Left lung (tissue), 10 donors: ENCODE results near the gene WNK4. TPM values are rescaled to one million over a fixed set of nuclear protein-coding genes. Genes with fewer than 3 reads are reported as not detected.

ENCODE experiments used
- ATAC-seq: fragments of 200-7000 bp; cut with Tn5 transposase; one replicate; pipeline ENCODE4 v1.9.1; 2020; ENCODE audit warnings: moderate library complexity
- DNase-seq, 4 donors: peaks; one replicate each; pipeline ENCODE4 v3.0.0-alpha.2; 2013 to 2020
- H3K27ac ChIP-seq, 2 donors: fragments of 200-600 bp; sonication (generic) in 1 of 2; one replicate each; pipeline versions ENCODE4 v1.5.0 to v1.8.0; 2020 to 2021
- H3K27me3 ChIP-seq, 2 donors: fragments of 200-600 bp; sonication (generic) in 1 of 2; one replicate each; pipeline versions ENCODE4 v1.5.0 to v1.8.0; 2020 to 2021
- H3K36me3 ChIP-seq, 2 donors: fragments of 200-600 bp; sonication (generic) in 1 of 2; one replicate each; pipeline versions ENCODE4 v1.5.0 to v1.8.0; 2020 to 2021
- H3K4me1 ChIP-seq, 2 donors: fragments of 200-600 bp; one replicate each; pipeline ENCODE4 v1.8.0; 2021
- H3K4me3 ChIP-seq, 2 donors: fragments of 200-600 bp; sonication (generic) in 1 of 2; one replicate each; pipeline versions ENCODE4 v1.5.0 to v1.8.0; 2020 to 2021; ENCODE audit warnings: mild to moderate bottlenecking in 1 of 2
- H3K9me3 ChIP-seq, 2 donors: fragments of 200-600 bp; sonication (generic) in 1 of 2; one replicate each; pipeline versions ENCODE4 v1.5.0 to v1.8.0; 2020 to 2021
- intact Hi-C, 2 donors: fragments of 100-400 bp; cut with DNase I; formaldehyde crosslinking; loops; one replicate each; pipeline versions ENCODE4 v1.11.2 to v1.14.2; 2022
- polyA plus RNA-seq, 6 donors: library from polyadenylated mRNA; unstranded; fragments of 120-200 nt; gene quantifications; one replicate each; pipeline ENCODE4 v1.2.1, GENCODE V29; 2013; ENCODE audit not compliant: insufficient read length in 6 of 6
- total RNA-seq, 2 donors: library from RNA; stranded (reverse); fragmentation: NEBNext Ultra II Directional; extraction: Animal tissue kit (Norgen Biotek cat#: 25700); gene quantifications; one replicate each; pipeline ENCODE4 v1.2.1, GENCODE V29; 2021
- TF ChIP-seq, protein P1 (sequence below), 2 donors: fragments of 200-600 bp; sonication (generic) in 1 of 2; IDR thresholded peaks; one replicate each; pipeline versions ENCODE4 v1.5.0 to v1.8.0; 2021; ENCODE audit warnings: antibody characterized with exemption in 2 of 2
- donor health status: DM: no; HTN: yes; CAD: no.
- donor health status: DM: no; HTN: no; CAD: no.

Gene WNK4
- total and polyA plus RNA-seq, 8 donors = 0.21 to 2.5 (median 1.8) TPM; not detected in 1

DNA sequence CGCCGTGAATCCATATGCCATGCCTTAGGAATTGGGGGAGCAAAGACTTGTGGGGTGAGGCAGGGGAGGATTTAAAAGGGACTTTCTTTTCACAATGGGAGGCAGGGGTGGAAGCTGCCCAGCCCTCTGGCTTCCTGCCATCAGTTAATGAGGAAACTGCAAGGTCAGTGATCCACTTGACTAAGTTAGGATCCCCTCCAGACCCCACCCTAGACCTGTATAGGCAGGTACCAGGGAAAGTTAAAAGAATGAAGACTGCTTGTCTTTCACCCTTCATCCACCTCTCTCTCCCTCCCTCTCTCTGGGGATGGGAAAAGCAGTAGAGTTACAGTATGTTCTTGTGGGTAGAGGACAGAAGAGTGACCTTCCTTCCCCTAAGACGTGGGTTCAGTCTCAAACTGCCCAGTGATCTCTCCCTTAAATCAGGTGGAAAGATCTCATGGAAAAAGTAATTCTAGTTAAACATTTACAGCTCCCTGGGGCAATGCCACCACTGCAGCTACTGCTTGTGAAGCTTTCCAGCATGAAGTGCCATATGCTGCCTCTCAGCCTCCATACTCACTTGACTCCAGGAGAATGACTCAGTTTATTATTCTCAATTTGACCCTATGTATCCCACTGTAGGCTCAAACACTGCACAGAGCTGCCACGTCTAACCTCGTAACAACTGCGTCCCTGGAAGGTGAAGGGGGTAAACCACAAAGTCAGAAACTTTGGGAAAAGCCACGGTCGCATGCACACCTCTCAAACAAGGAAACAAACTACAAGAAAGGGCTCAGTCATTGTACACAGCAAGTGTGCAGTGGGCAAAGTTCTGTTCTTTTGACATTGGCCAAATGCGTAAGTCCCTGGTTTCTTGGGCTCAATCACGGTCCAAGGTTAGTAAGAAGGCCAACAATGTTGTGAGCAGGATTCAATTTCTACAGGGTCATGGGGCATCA is 16.9 kb downstream of the WNK4 start:
- peaks cover 0 to 7% of the 10 kb centered on the region in 2 donors for H3K36me3 ChIP-seq
- TF ChIP-seq, protein P1, sequence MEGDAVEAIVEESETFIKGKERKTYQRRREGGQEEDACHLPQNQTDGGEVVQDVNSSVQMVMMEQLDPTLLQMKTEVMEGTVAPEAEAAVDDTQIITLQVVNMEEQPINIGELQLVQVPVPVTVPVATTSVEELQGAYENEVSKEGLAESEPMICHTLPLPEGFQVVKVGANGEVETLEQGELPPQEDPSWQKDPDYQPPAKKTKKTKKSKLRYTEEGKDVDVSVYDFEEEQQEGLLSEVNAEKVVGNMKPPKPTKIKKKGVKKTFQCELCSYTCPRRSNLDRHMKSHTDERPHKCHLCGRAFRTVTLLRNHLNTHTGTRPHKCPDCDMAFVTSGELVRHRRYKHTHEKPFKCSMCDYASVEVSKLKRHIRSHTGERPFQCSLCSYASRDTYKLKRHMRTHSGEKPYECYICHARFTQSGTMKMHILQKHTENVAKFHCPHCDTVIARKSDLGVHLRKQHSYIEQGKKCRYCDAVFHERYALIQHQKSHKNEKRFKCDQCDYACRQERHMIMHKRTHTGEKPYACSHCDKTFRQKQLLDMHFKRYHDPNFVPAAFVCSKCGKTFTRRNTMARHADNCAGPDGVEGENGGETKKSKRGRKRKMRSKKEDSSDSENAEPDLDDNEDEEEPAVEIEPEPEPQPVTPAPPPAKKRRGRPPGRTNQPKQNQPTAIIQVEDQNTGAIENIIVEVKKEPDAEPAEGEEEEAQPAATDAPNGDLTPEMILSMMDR (IDR thresholded peaks at IDR 0.05) = no peak
- DNase-seq (no peak), ATAC-seq (peak; percentile 63)
- peaks cover 13 to 23% of the 10 kb centered on the region in 2 donors for H3K4me1 ChIP-seq
- H3K9me3 ChIP-seq = no peaks in the 10 kb centered on the region
- no peaks in the 10 kb centered on the region for H3K27me3 ChIP-seq
- H3K27ac ChIP-seq = peak overlapping the region in 1 of 2 donors; percentile 68
- peak overlapping the region; percentile 81 to 82 for H3K4me3 ChIP-seq
- intact Hi-C loops = no loop called here

DNA sequence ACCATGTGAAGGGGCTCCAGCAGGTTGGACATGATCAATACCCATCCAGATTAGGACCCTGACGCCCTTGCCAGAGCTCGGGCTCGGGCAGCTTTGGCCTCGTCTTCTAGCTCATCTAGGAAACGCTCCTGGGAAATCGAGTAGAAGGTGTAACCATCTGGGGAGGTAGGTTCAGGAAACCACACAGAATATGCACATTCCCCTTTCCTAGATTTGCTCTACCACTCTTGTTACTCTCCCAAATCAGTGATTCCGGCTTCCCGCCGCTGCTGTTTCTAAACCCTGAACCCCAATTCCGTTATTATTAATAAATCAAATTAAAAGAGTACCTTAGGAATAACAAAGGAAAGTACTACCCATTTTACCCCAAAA is 17.6 kb downstream of the WNK4 start:
- H3K9me3 ChIP-seq = no peaks in the 10 kb centered on the region
- TF ChIP-seq, protein P1 (IDR thresholded peaks at IDR 0.05) = no peak
- peak; percentile 12 for ATAC-seq
- H3K4me1 ChIP-seq = peaks cover 13 to 23% of the 10 kb centered on the region in 2 donors
- no peaks in the 10 kb centered on the region for H3K27me3 ChIP-seq
- peak overlapping the region; percentile 81 to 82 for H3K4me3 ChIP-seq
- intact Hi-C loops = no loop called here
- DNase-seq = no peak
- peaks cover 0 to 7% of the 10 kb centered on the region in 2 donors for H3K36me3 ChIP-seq
- peak overlapping the region; percentile 68 to 70 for H3K27ac ChIP-seq

DNA sequence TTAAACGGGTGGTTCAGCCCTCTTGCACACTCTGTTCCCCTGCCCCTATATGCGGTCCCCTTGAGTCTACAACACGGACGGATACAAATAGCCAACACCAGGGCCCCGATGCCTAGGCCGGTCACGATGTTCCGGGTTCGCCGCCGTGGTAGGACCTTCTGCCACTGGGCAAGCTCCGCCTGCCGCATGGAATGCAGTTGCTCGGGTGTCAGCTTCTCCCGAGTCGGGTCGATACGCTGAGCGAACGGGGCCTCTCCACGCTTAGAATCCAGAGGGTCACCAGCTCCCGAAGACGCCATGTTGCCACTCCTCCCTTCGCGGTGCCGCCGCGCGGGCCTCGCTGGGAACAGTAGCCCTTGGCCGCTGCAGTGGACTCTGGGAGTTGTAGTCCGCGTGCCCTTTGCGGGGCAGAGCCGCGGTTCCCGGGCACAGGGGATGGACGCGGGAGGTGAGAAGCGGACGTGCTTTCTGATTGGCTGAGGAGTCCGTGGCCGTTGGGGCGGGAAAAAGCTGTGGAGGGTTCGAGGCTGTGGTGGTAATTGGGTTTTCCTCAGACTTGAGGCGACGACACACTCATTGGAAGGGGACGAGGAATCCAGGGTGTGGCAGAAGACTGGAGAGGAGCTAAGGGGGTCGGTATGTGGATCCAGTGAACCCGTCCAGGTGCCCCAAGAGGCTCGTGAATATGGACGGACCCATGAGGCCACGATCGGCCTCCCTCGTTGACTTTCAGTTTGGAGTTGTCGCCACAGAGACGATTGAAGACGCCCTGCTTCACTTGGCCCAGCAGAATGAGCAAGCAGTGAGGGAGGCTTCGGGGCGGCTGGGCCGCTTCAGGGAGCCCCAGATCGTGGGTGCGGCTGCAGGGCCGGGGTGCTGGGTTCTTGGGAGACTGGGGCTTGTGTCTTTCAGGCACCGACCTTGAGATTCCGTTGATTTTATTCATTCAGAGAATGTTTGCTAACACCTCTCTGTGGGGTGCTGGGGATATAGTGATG is 18.3 kb downstream of the WNK4 start, which contains the start of the genes CNTD1 and COA3:
Gene CNTD1, plus strand, starts transcription at position 479 of the 998 bp plus-strand sequence. Its CDS starts 207 bp downstream, at position 686.
Gene COA3, minus strand, starts transcription at position 322 of the 998 bp plus-strand sequence. Its CDS starts 23 bp downstream, at position 299.
- Histone ChIP-seq H3K27ac (peak within 1 kb of the TSS; percentile 68 to 70), H3K27me3 (no peaks in the 10 kb centered on the region), H3K4me3 (peak within 1 kb of the TSS; percentile 81 to 82), H3K9me3 (no peaks in the 10 kb centered on the region), H3K36me3 (peaks cover 0 to 7% of the 10 kb centered on the region in 2 donors), H3K4me1 (peaks cover 13 to 23% of the 10 kb centered on the region in 2 donors)
- TF ChIP-seq, protein P1 (IDR thresholded peaks at IDR 0.05) = no peak
- ATAC-seq = peak; percentile 97
- intact Hi-C loops = no loop called here
- peak; percentile 76 to 96 (median 89) for DNase-seq

DNA sequence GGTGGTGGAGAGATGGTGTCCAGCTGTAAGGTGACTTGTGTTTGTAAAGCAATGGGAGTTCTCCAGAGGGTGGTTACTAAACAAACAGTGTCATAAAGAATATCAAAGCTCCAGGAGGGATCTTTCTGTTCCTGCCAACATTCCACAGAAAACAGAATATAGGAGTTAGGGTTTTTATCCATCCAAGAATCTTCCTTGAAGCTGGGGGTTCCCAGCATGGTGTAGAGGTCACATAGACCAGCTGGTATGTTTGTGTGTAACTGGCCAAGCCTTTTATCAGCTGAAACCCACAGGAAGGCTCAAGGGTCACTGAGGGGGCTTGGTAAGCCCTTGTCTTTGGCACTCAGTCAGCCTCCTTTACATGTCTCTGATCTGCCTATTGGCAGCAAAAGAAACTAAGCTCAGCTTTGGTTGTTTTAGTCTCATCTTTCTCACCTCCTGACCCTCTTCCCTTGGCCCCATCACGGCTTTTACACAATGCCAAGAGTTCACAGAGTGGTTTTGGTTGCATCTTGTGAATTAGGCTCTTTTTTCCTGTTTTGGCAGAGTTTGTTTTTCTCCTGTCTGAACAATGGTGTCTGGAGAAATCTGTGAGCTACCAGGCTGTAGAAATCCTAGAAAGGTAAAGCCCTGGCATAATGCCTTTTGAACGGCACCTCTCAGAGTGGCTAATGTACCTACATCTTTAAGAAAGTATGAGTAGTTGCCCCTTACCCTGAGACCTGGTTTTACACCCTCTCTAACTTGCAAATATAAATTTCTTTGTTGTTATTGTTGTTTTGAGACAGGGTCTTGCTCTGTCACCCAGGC is 22.9 kb downstream of the WNK4 start:
- no peak overlapping the region for H3K4me3 ChIP-seq
- ATAC-seq = no peak
- H3K4me1 ChIP-seq = peaks cover 0 to 6% of the 10 kb centered on the region in 2 donors
- H3K36me3 ChIP-seq = no peaks in the 10 kb centered on the region
- no peak for DNase-seq
- TF ChIP-seq, protein P1 (IDR thresholded peaks at IDR 0.05) = no peak
- intact Hi-C loops = no loop called here
- no peak overlapping the region for H3K27ac ChIP-seq
- H3K9me3 ChIP-seq = no peaks in the 10 kb centered on the region
- no peaks in the 10 kb centered on the region for H3K27me3 ChIP-seq
